Dermis blood vessel endothelial cell (primary cell): ENCODE results near the gene TTC31. TPM values are rescaled to one million over a fixed set of nuclear protein-coding genes. Genes with fewer than 3 reads are reported as not detected.
"Not testable (repeated sequence)": the region's sequence is repeated elsewhere in the genome, so short reads cannot be mapped to it uniquely, and the experiment has no call there.

Experiments
- DNase-seq: peaks from one replicate; pipeline ENCODE4 v3.0.0; 2010
- total RNA-seq: library from RNA; depleted of rRNA; stranded (reverse); fragments of >200 nt; gene quantifications from 2 replicates; pipeline ENCODE4 v1.2.3, GENCODE V29; 2014

The TTC31 gene
- total RNA-seq, 1 donor from 2014 or later, result 18.2 TPM

- peak; percentile 58 for DNase-seq
Observed at GRCh38 chr2:74457549-74458131, 25.2 kb upstream of the TTC31 start.

GRCh38 chr2:74458132-74458937 lies 24.5 kb upstream of the TTC31 start, which contains the start of gene WBP1:
WBP1 (plus strand) TSS chr2:74458438; CDS start chr2:74458603, 165 bp downstream.
- peak; percentile 100 for DNase-seq

GRCh38 chr2:74458938-74459363 lies 23.9 kb upstream of the TTC31 start:
- no peak for DNase-seq

- DNase-seq, result not testable (repeated sequence)
Observed at GRCh38 chr2:74459503-74460118, 23.3 kb upstream of the TTC31 start.

GRCh38 chr2:74460187-74460586 lies 22.7 kb upstream of the TTC31 start:
- not testable (repeated sequence) for DNase-seq

- DNase-seq, result no peak
Observed at GRCh38 chr2:74461187-74462053, 21.5 kb upstream of the TTC31 start.

- no peak for DNase-seq
Observed at GRCh38 chr2:74462054-74462785, 20.7 kb upstream of the TTC31 start.

GRCh38 chr2:74462786-74463105 lies 20.1 kb upstream of the TTC31 start:
- no peak for DNase-seq

GRCh38 chr2:74464406-74464805 lies 18.5 kb upstream of the TTC31 start:
- DNase-seq, result peak; percentile 30

GRCh38 chr2:74470742-74471141 lies 12.1 kb upstream of the TTC31 start:
- not testable (repeated sequence) for DNase-seq

- DNase-seq, result no peak
Observed at GRCh38 chr2:74471332-74472065, 11.4 kb upstream of the TTC31 start.

GRCh38 chr2:74472086-74472944 lies 10.6 kb upstream of the TTC31 start, which contains the start of gene MRPL53:
MRPL53 (minus strand) TSS chr2:74472680; CDS start chr2:74472660, 20 bp downstream.
- peak; percentile 96 for DNase-seq

- no peak for DNase-seq
Observed at GRCh38 chr2:74472945-74473258, 10.0 kb upstream of the TTC31 start.

- DNase-seq, result no peak
Observed at GRCh38 chr2:74474481-74474880, 8.4 kb upstream of the TTC31 start.

GRCh38 chr2:74474899-74475298 lies 8.0 kb upstream of the TTC31 start:
- peak; percentile 37 for DNase-seq

GRCh38 chr2:74481431-74481830 lies 1.4 kb upstream of the TTC31 start:
- DNase-seq, result no peak

- peak; percentile 72 for DNase-seq
Observed at GRCh38 chr2:74481961-74482800, 700 bp upstream of the TTC31 start.

GRCh38 chr2:74483675-74484164 lies 839 bp downstream of the TTC31 start:
- DNase-seq, result not testable (repeated sequence)

GRCh38 chr2:74486141-74486540 lies 3.3 kb downstream of the TTC31 start:
- DNase-seq, result no peak
